ENCODE data around the gene PROCR. TPM values are rescaled to one million over a fixed set of nuclear protein-coding genes. Genes with fewer than 3 reads are reported as not detected.

The PROCR gene
- polyA plus RNA-seq, 3 donors: 0.43 to 1.1 (median 0.90) TPM

GRCh38 chr20:35171438-35171752, 477 bp upstream of the PROCR start:
- TF ChIP-seq CTCF (IDR thresholded peaks at IDR 0.05): no peak
- Histone ChIP-seq H3K9ac (ENCODE audit: insufficient read depth, low read length, poor library complexity, severe bottlenecking) (peak overlapping the region; percentile 24), H3K36me3 (replicated peaks in 1 of 2; ENCODE audit: control insufficient read depth in 1 of 2, insufficient read depth in 2 of 2, low read length in 2 of 2) (no peaks in the 10 kb centered on the region), H3K9me3 (replicated peaks in 1 of 2; ENCODE audit: control insufficient read depth in 1 of 2, insufficient read depth in 1 of 2, low read length in 2 of 2) (peaks cover 0 to 4% of the 10 kb centered on the region in 2 donors), H3K4me2 (replicated peaks; ENCODE audit: extremely low read depth, low read length, poor library complexity, severe bottlenecking) (peak overlapping the region; percentile 64), H3K27me3 (ENCODE audit: control insufficient read depth in 2 of 2, insufficient read depth in 2 of 2, low read length in 2 of 2) (no peaks in the 10 kb centered on the region), H2AFZ (ENCODE audit: insufficient read depth, low read depth, low read length, poor library complexity, severe bottlenecking) (peak overlapping the region; percentile 81), H3K4me3 (replicated peaks in 1 of 3; ENCODE audit: low read depth in 2 of 3, low read length in 3 of 3) (peak overlapping the region in 2 of 3 experiments; percentile 17 to 70), H3K27ac (ENCODE audit: low read depth in 1 of 2, low read length in 2 of 2) (no peak overlapping the region), H4K20me1 (ENCODE audit: insufficient read depth, low read length) (no peaks in the 10 kb centered on the region), H3K79me2 (ENCODE audit: insufficient read depth, low read length) (no peaks in the 10 kb centered on the region), H3K4me1 (ENCODE audit: control insufficient read depth in 1 of 2, insufficient read depth in 2 of 2, low read length in 2 of 2) (peaks cover 11 to 15% of the 10 kb centered on the region in 2 donors)
- Mint-ChIP-seq H3K9me3 (peaks cover 0 to 8% (median 2%) of the 10 kb centered on the region in 7 donors), H3K36me3 (peaks cover 0 to 8% of the 10 kb centered on the region in 2 donors), H3K27ac (peak overlapping the region in 1 of 7 donors; percentile 49), H3K4me3 (peak overlapping the region; percentile 75 to 83), H3K27me3 (ENCODE audit: low read depth in 3 of 3) (peaks cover 0 to 16% (median 4%) of the 10 kb centered on the region in 3 donors), H3K4me1 (peaks cover 15% of the 10 kb centered on the region)
- intact Hi-C loops (cut with micrococcal nuclease): no loop called here
- WGBS (ENCODE audit: insufficient coverage): no CpG with 5 or more reads among the region's 1 CpG
- no peak for DNase-seq

- DNase-seq: no peak
- peak overlapping the region in 1 of 3 experiments; percentile 70 for H3K4me3 ChIP-seq (replicated peaks in 1 of 3; ENCODE audit: low read depth in 2 of 3, low read length in 3 of 3)
These were observed 548 bp downstream of the PROCR start for GRCh38 chr20:35172434-35172806.

More at GRCh38 chr20:35172434-35172806, 548 bp downstream of the PROCR start:
- peaks cover 0 to 8% (median 2%) of the 10 kb centered on the region in 7 donors for H3K9me3 Mint-ChIP-seq
- Histone ChIP-seq H2AFZ (ENCODE audit: insufficient read depth, low read depth, low read length, poor library complexity, severe bottlenecking) (peak overlapping the region; percentile 81), H3K27ac (ENCODE audit: low read depth in 1 of 2, low read length in 2 of 2) (no peak overlapping the region), H4K20me1 (ENCODE audit: insufficient read depth, low read length) (no peaks in the 10 kb centered on the region), H3K9ac (ENCODE audit: insufficient read depth, low read length, poor library complexity, severe bottlenecking) (peak overlapping the region; percentile 24), H3K27me3 (ENCODE audit: control insufficient read depth in 2 of 2, insufficient read depth in 2 of 2, low read length in 2 of 2) (no peaks in the 10 kb centered on the region), H3K79me2 (ENCODE audit: insufficient read depth, low read length) (no peaks in the 10 kb centered on the region), H3K4me2 (replicated peaks; ENCODE audit: extremely low read depth, low read length, poor library complexity, severe bottlenecking) (peak overlapping the region; percentile 64), H3K4me1 (ENCODE audit: control insufficient read depth in 1 of 2, insufficient read depth in 2 of 2, low read length in 2 of 2) (peaks cover 11 to 13% of the 10 kb centered on the region in 2 donors), H3K9me3 (replicated peaks in 1 of 2; ENCODE audit: control insufficient read depth in 1 of 2, insufficient read depth in 1 of 2, low read length in 2 of 2) (peaks cover 0 to 4% of the 10 kb centered on the region in 2 donors), H3K36me3 (replicated peaks in 1 of 2; ENCODE audit: control insufficient read depth in 1 of 2, insufficient read depth in 2 of 2, low read length in 2 of 2) (no peaks in the 10 kb centered on the region)
- peaks cover 0 to 16% (median 4%) of the 10 kb centered on the region in 3 donors for H3K27me3 Mint-ChIP-seq (ENCODE audit: low read depth in 3 of 3)
- H3K36me3 Mint-ChIP-seq: peaks cover 0 to 8% of the 10 kb centered on the region in 2 donors
- peaks cover 13% of the 10 kb centered on the region for H3K4me1 Mint-ChIP-seq
- 0% methylated on average over 1 of the region's 3 CpGs for WGBS (ENCODE audit: insufficient coverage)
- H3K27ac Mint-ChIP-seq: peak overlapping the region in 2 of 7 donors; percentile 34 to 59
- intact Hi-C loops (cut with micrococcal nuclease): no loop called here
- H3K4me3 Mint-ChIP-seq: peak overlapping the region; percentile 75 to 83
- no peak for TF ChIP-seq CTCF (IDR thresholded peaks at IDR 0.05)

All from CD14-positive monocyte (primary cell).